Measurements from ENCODE around the gene LOC128125822.

Gene LOC128125822

GRCh38 chr6:63553208-63553607 is 19.1 kb upstream of the LOC128125822 start (continued):
- no peak for TF ChIP-seq ZBTB11 (CRISPR knock-in tag; IDR thresholded peaks at IDR 0.05)
- TF ChIP-seq USF2 (IDR thresholded peaks at IDR 0.05; ENCODE audit: borderline replicate concordance, low read depth, low read length), result no peak
- no peak for TF ChIP-seq RBBP5 (conservative IDR thresholded peaks at IDR 0.05)
- TF ChIP-seq PRDM15 (CRISPR knock-in tag; IDR thresholded peaks at IDR 0.05), result no peak
- TF ChIP-seq MYB (IDR thresholded peaks at IDR 0.05; ENCODE audit: borderline replicate concordance, low read depth, low read length), result no peak
- no peak for TF ChIP-seq ZNF592 (IDR thresholded peaks at IDR 0.05)
- TF ChIP-seq SP1 (IDR thresholded peaks at IDR 0.05; ENCODE audit: low read depth, low read length), result no peak
- TF ChIP-seq BRCA1 (IDR thresholded peaks at IDR 0.05; ENCODE audit: low read depth, low read length), result no peak
- TF ChIP-seq ZSCAN29 (IDR thresholded peaks at IDR 0.05), result no peak
- no peak for TF ChIP-seq STAT3 (IDR thresholded peaks at IDR 0.05; ENCODE audit: low read depth, low read length)
- TF ChIP-seq ZBTB40 (IDR thresholded peaks at IDR 0.05; ENCODE audit: borderline replicate concordance), result no peak
- TF ChIP-seq JUND (IDR thresholded peaks at IDR 0.05; ENCODE audit: low read depth, low read length), result no peak
- no peak for TF ChIP-seq SMC3 (IDR thresholded peaks at IDR 0.05; ENCODE audit: borderline replicate concordance, low read length)
- TF ChIP-seq NRF1 (conservative IDR thresholded peaks at IDR 0.05; ENCODE audit: low read depth, low read length), result no peak

All from GM12878 (cell line).